Fibroblast of lung (primary cell): ENCODE data around the gene SRC. TPM values are rescaled to one million over a fixed set of nuclear protein-coding genes. Genes with fewer than 3 reads are reported as not detected.

Experiments used
- DNase-seq, 2 donors: peaks; one replicate each; pipeline versions ENCODE4 v3.0.0 to v3.0.0-alpha.2; 2010; ENCODE audit warnings: low read depth in 2 of 2
- H2AFZ ChIP-seq: 2 replicates; pipeline ENCODE4 v1.5.1; 2012; ENCODE audit warnings: low read length, control low read depth, inconsistent platforms
- H3K27ac ChIP-seq: 2 replicates; pipeline ENCODE4 v1.5.1; 2011; ENCODE audit warnings: low read length, control low read depth; ENCODE audit not compliant: insufficient read depth
- H3K27me3 ChIP-seq: 2 replicates; pipeline ENCODE4 v1.5.1; 2011; ENCODE audit warnings: mild to moderate bottlenecking, low read length; ENCODE audit not compliant: control insufficient read depth, insufficient read depth
- H3K36me3 ChIP-seq: 2 replicates; pipeline ENCODE4 v1.5.1; 2011; ENCODE audit warnings: low read length; ENCODE audit not compliant: control insufficient read depth, insufficient read depth
- H3K4me1 ChIP-seq: 2 replicates; pipeline ENCODE4 v1.5.1; 2011; ENCODE audit warnings: low read length; ENCODE audit not compliant: control insufficient read depth, insufficient read depth; ENCODE audit errors: extremely low read depth
- H3K4me2 ChIP-seq: 2 replicates; pipeline ENCODE4 v1.5.1; 2011; ENCODE audit warnings: low read length, control low read depth; ENCODE audit not compliant: insufficient read depth; ENCODE audit errors: extremely low read depth
- H3K4me3 ChIP-seq, 4 experiments: fragments of 200-600 bp in 1 of 4; sonication (generic) in 1 of 4; replicated peaks in 1 of 4; 2 replicates each; pipeline ENCODE4 v1.5.1; 2011 to 2016; ENCODE audit warnings: low read length in 4 of 4, low read depth in 3 of 4, mild to moderate bottlenecking in 3 of 4, control low read depth in 2 of 4, inconsistent platforms in 1 of 4, mixed read lengths in 1 of 4; ENCODE audit not compliant: insufficient read depth in 1 of 4; ENCODE audit errors: control extremely low read depth in 1 of 4
- H3K79me2 ChIP-seq: 2 replicates; pipeline ENCODE4 v1.5.1; 2012; ENCODE audit warnings: mild to moderate bottlenecking, low read length, inconsistent platforms; ENCODE audit not compliant: control insufficient read depth, insufficient read depth
- H3K9ac ChIP-seq: 2 replicates; pipeline ENCODE4 v1.5.1; 2011; ENCODE audit warnings: mild to moderate bottlenecking, low read length, control low read depth; ENCODE audit not compliant: insufficient read depth
- H3K9me3 ChIP-seq: 2 replicates; pipeline ENCODE4 v1.5.1; 2012; ENCODE audit warnings: low read depth, low read length; ENCODE audit not compliant: control insufficient read depth, insufficient read depth
- H4K20me1 ChIP-seq: 2 replicates; pipeline ENCODE4 v1.5.1; 2011; ENCODE audit warnings: low read length; ENCODE audit not compliant: control insufficient read depth, insufficient read depth; ENCODE audit errors: extremely low read depth
- CTCF ChIP-seq, 2 donors: IDR thresholded peaks in 1 of 2; conservative IDR thresholded peaks in 1 of 2; 1 replicate in 1 of 2; 2 replicates in 1 of 2; pipeline ENCODE4 v1.5.1; 2011 to 2012; ENCODE audit warnings: low read length in 2 of 2, control low read depth in 1 of 2, inconsistent platforms in 1 of 2, low read depth in 1 of 2, mild to moderate bottlenecking in 1 of 2
- EZH2 ChIP-seq: IDR thresholded peaks from 2 replicates; pipeline ENCODE4 v1.5.1; 2012; ENCODE audit warnings: low read length, control low read depth, mild to moderate bottlenecking; ENCODE audit errors: missing control alignments
- polyA plus RNA-seq, 2 donors: library from polyadenylated mRNA; depleted of rRNA in 1 of 2; stranded (reverse) in 1 of 2; unstranded in 1 of 2; fragments of >200 nt; gene quantifications; 2 replicates each; pipeline ENCODE4 v1.2.1, GENCODE V29; 2011 to 2012; ENCODE audit warnings: missing spikeins in 1 of 2
- total RNA-seq: library from RNA; depleted of rRNA; stranded (reverse); fragments of >200 nt; gene quantifications from 2 replicates; pipeline ENCODE4 v1.2.1, GENCODE V29; 2014

The SRC gene
- total and polyA plus RNA-seq, 2 donors (not counting 1 experiment from before 2014, with no cell fraction given): 17.8 to 20.3 TPM

- peaks cover 5% of the 10 kb centered on the region for H3K4me1 ChIP-seq
- no peak overlapping the region for H3K4me3 ChIP-seq
- no peaks in the 10 kb centered on the region for H4K20me1 ChIP-seq
- peaks cover 25% of the 10 kb centered on the region for H3K79me2 ChIP-seq
- no peaks in the 10 kb centered on the region for H3K27me3 ChIP-seq
- H3K27ac ChIP-seq: no peak overlapping the region
- DNase-seq: peak in 1 of 2 donors; percentile 14
- peaks cover 2% of the 10 kb centered on the region for H3K36me3 ChIP-seq
- H3K4me2 ChIP-seq: peak overlapping the region; percentile 27
- H3K9ac ChIP-seq: no peak overlapping the region
- no peak overlapping the region for H2AFZ ChIP-seq
- TF ChIP-seq EZH2 (no peak), CTCF (conservative IDR thresholded peaks at IDR 0.05 in 1 of 2, IDR thresholded peaks at IDR 0.05 in 1 of 2; ENCODE audit: low read depth in 1 of 2, low read length in 2 of 2) (no peak)
- no peaks in the 10 kb centered on the region for H3K9me3 ChIP-seq
These were observed 3.9 kb downstream of the SRC start for GRCh38 chr20:37349517-37350491.

- H3K4me2 ChIP-seq: no peak overlapping the region
- no peaks in the 10 kb centered on the region for H3K27me3 ChIP-seq
- peaks cover 28% of the 10 kb centered on the region for H3K79me2 ChIP-seq
- no peak overlapping the region for H2AFZ ChIP-seq
- TF ChIP-seq CTCF (conservative IDR thresholded peaks at IDR 0.05 in 1 of 2, IDR thresholded peaks at IDR 0.05 in 1 of 2; ENCODE audit: low read depth in 1 of 2, low read length in 2 of 2) (no peak), EZH2 (no peak)
- no peaks in the 10 kb centered on the region for H3K9me3 ChIP-seq
- no peak overlapping the region for H3K27ac ChIP-seq
- H3K4me1 ChIP-seq: peaks cover 5% of the 10 kb centered on the region
- H4K20me1 ChIP-seq: no peaks in the 10 kb centered on the region
- no peak overlapping the region for H3K4me3 ChIP-seq
- peak in 1 of 2 donors; percentile 36 for DNase-seq
- no peak overlapping the region for H3K9ac ChIP-seq
- H3K36me3 ChIP-seq: peaks cover 2% of the 10 kb centered on the region
These were observed 5.0 kb downstream of the SRC start for GRCh38 chr20:37350649-37351574.
